HEK293 (cell line): Measurements from ENCODE around the gene PACRG.

ENCODE experiments used
- CTCF ChIA-PET: fragments of 350-600 bp; formaldehyde crosslinking; extraction: SDS; loops from one replicate; lab custom pipeline; 2021; ENCODE audit warnings: antibody characterized with exemption; lab: Yijun Ruan, JAX
- POLR2A ChIA-PET: fragments of 300-600 bp; formaldehyde crosslinking; extraction: SDS; loops from one replicate; lab custom pipeline; 2020; ENCODE audit warnings: antibody characterized with exemption, inconsistent platforms; lab: Yijun Ruan, JAX
- H3K27ac ChIP-seq: fragments of 200-500 bp; sonication (Bioruptor generic); 2 replicates; pipeline ENCODE4 v1.5.1; 2014; ENCODE audit warnings: low read depth, low read length, control low read depth, inconsistent platforms; ENCODE audit errors: extremely low read depth
- H3K36me3 ChIP-seq, 2 experiments: fragments of 200-500 bp in 1 of 2; sonication (Bioruptor generic) in 1 of 2; 1 replicate in 1 of 2; 2 replicates in 1 of 2; pipeline ENCODE4 v1.5.1; 2014 to 2017; ENCODE audit warnings: inconsistent platforms in 2 of 2, low read length in 2 of 2; ENCODE audit not compliant: control insufficient read depth in 2 of 2, insufficient read depth in 1 of 2
- H3K4me1 ChIP-seq: fragments of 200-500 bp; sonication (Bioruptor generic); 2 replicates; pipeline ENCODE4 v1.5.1; 2014; ENCODE audit warnings: mild to moderate bottlenecking, low read length, inconsistent platforms; ENCODE audit not compliant: control insufficient read depth, insufficient read depth
- H3K4me3 ChIP-seq: 2 replicates; pipeline ENCODE4 v1.5.1; 2011; ENCODE audit warnings: low read depth, mild to moderate bottlenecking, control low read depth, low read length, moderate library complexity
- H3K9me3 ChIP-seq: fragments of 200-500 bp; sonication (Bioruptor generic); 2 replicates; pipeline ENCODE4 v1.5.1; 2014; ENCODE audit warnings: low read depth, low read length, inconsistent platforms; ENCODE audit not compliant: control insufficient read depth, insufficient read depth
- GLI2 ChIP-seq: fragments of 450-650 bp; formaldehyde crosslinking; IDR thresholded peaks from 2 replicates; pipeline ENCODE4; 2017; ENCODE audit warnings: missing biosample characterization, missing genetic modification characterization, low read depth, borderline replicate concordance
- PRDM10 ChIP-seq: fragments of 450-650 bp; formaldehyde crosslinking; IDR thresholded peaks from 2 replicates; pipeline ENCODE4 v1.5.1; 2016; ENCODE audit warnings: missing biosample characterization, missing genetic modification characterization
- REPIN1 ChIP-seq: fragments of 450-650 bp; formaldehyde crosslinking; IDR thresholded peaks from 2 replicates; pipeline ENCODE4 v1.5.1; 2017; ENCODE audit warnings: missing biosample characterization, missing genetic modification characterization, low read depth
- SALL2 ChIP-seq: fragments of 450-650 bp; formaldehyde crosslinking; IDR thresholded peaks from 2 replicates; pipeline ENCODE4 v1.5.0; 2017; ENCODE audit warnings: missing biosample characterization, mild to moderate bottlenecking, missing genetic modification characterization, borderline replicate concordance
- SCRT2 ChIP-seq: fragments of 450-650 bp; formaldehyde crosslinking; IDR thresholded peaks from 2 replicates; pipeline ENCODE4 v1.5.1; 2016; ENCODE audit warnings: missing biosample characterization, missing genetic modification characterization
- YY1 ChIP-seq: fragments of 450-650 bp; formaldehyde crosslinking; IDR thresholded peaks from 2 replicates; pipeline ENCODE4 v1.5.1; 2018; ENCODE audit warnings: missing biosample characterization, missing genetic modification characterization
- ZBTB1 ChIP-seq: fragments of 450-650 bp; formaldehyde crosslinking; IDR thresholded peaks from 2 replicates; pipeline ENCODE4 v1.5.1; 2016; ENCODE audit warnings: missing biosample characterization, missing genetic modification characterization
- ZBTB26 ChIP-seq: fragments of 450-650 bp; formaldehyde crosslinking; optimal IDR thresholded peaks from 2 replicates; pipeline ENCODE3; 2016; ENCODE audit warnings: missing biosample characterization, mild to moderate bottlenecking, missing genetic modification characterization
- ZBTB48 ChIP-seq: fragments of 450-650 bp; formaldehyde crosslinking; IDR thresholded peaks from 2 replicates; pipeline ENCODE4 v1.5.1; 2016; ENCODE audit warnings: missing biosample characterization, missing genetic modification characterization
- ZNF132 ChIP-seq: fragments of 450-650 bp; formaldehyde crosslinking; IDR thresholded peaks from 2 replicates; pipeline ENCODE4 v1.5.1; 2017; ENCODE audit warnings: missing biosample characterization, missing genetic modification characterization, borderline replicate concordance
- ZNF221 ChIP-seq: fragments of 450-650 bp; formaldehyde crosslinking; IDR thresholded peaks from 2 replicates; pipeline ENCODE4 v1.5.1; 2017; ENCODE audit warnings: missing biosample characterization, missing genetic modification characterization, borderline replicate concordance
- ZNF266 ChIP-seq: fragments of 450-650 bp; formaldehyde crosslinking; IDR thresholded peaks from 2 replicates; pipeline ENCODE4 v1.5.1; 2016; ENCODE audit warnings: missing biosample characterization, missing genetic modification characterization, low read depth
- ZNF324 ChIP-seq: fragments of 450-650 bp; formaldehyde crosslinking; IDR thresholded peaks from 2 replicates; pipeline ENCODE4 v1.5.1; 2016; ENCODE audit warnings: missing biosample characterization, missing genetic modification characterization
- ZNF335 ChIP-seq: fragments of 450-650 bp; formaldehyde crosslinking; conservative IDR thresholded peaks from 2 replicates; pipeline ENCODE4 v1.5.1; 2016; ENCODE audit warnings: missing biosample characterization, missing genetic modification characterization
- ZNF629 ChIP-seq: fragments of 450-650 bp; formaldehyde crosslinking; IDR thresholded peaks from 2 replicates; pipeline ENCODE4 v1.5.1; 2017; ENCODE audit warnings: missing biosample characterization, missing genetic modification characterization
- ZNF768 ChIP-seq: fragments of 450-650 bp; formaldehyde crosslinking; IDR thresholded peaks from 2 replicates; pipeline ENCODE4 v1.5.1; 2018; ENCODE audit warnings: missing biosample characterization, mild to moderate bottlenecking, missing genetic modification characterization
- ZNF785 ChIP-seq: fragments of 450-650 bp; formaldehyde crosslinking; IDR thresholded peaks from 2 replicates; pipeline ENCODE4 v1.5.1; 2016; ENCODE audit warnings: missing biosample characterization, missing genetic modification characterization
- TF ChIP-seq, protein P1 (sequence below): fragments of 450-650 bp; formaldehyde crosslinking; IDR thresholded peaks from 2 replicates; pipeline ENCODE4 v1.5.1; 2016; ENCODE audit warnings: missing biosample characterization, missing genetic modification characterization
- TF ChIP-seq, protein P2 (sequence below): fragments of 450-650 bp; formaldehyde crosslinking; IDR thresholded peaks from 2 replicates; pipeline ENCODE4 v1.5.0; 2017; ENCODE audit warnings: missing biosample characterization, missing genetic modification characterization, borderline replicate concordance
- TF ChIP-seq, protein P3 (sequence below): IDR thresholded peaks from 2 replicates; pipeline ENCODE4 v1.6.1; 2011; ENCODE audit warnings: mild to moderate bottlenecking, low read depth, low read length, borderline replicate concordance

Gene PACRG

DNA sequence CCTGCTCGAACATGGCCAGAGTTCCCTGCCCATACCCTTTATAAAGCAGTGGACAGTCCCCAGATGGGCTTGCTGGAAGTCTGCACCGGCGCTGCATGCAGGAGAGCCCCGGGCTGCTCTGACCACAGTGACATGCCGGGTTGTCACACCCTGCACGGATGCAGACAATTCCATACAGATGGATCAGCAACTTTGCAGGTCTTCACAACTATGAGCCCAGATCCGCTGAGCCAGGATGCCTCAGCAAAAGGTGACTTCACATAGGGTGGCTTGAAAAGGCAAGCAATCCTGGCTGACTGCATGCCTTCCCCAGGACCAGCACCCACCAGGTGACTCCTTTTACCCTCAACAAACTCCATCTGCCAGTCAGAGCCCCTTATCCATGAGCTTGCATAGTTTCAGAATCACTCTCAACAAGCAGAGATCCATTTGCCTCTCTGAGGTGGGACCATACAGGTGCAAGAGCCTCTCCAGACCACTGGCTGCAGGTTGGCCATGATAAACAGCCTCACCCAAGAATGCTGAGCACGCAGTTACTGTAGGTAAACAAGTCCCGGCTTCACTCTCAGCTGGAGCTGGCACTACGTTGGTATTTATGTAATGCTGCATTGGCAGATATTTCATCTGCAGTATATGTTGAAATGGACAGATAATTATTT lies 503.7 kb downstream of the PACRG start:
- H3K4me1 ChIP-seq: no peaks in the 10 kb centered on the region
- CTCF ChIA-PET: interaction anchor here (0.6 kb wide), 1 partner anchor 466 kb away, joined by 3 read pairs; no protein-coding TSS in a partner anchor

GRCh38 chr6:163232015-163232523 lies 504.3 kb downstream of the PACRG start:
- H3K9me3 ChIP-seq: no peaks in the 10 kb centered on the region
- no peak overlapping the region for H3K27ac ChIP-seq
- ChIA-PET POLR2A (no interaction called here), CTCF (interaction anchor here (0.6 kb wide), 1 partner anchor 467 kb away, joined by 3 read pairs; no protein-coding TSS in a partner anchor)
- no peak overlapping the region for H3K4me3 ChIP-seq
- no peaks in the 10 kb centered on the region for H3K4me1 ChIP-seq
- H3K36me3 ChIP-seq: no peaks in the 10 kb centered on the region
- no peak for TF ChIP-seq ZNF221 (tag by site-specific recombination)
- no peak for TF ChIP-seq ZNF132 (tag by site-specific recombination)
- TF ChIP-seq YY1 (tag by site-specific recombination): no peak
- TF ChIP-seq REPIN1 (tag by site-specific recombination): no peak
- no peak for TF ChIP-seq ZNF768 (tag by site-specific recombination)
- TF ChIP-seq ZBTB1: no peak
- TF ChIP-seq ZBTB48 (tag by site-specific recombination): no peak
- TF ChIP-seq ZNF785 (tag by site-specific recombination): no peak
- TF ChIP-seq, protein P1, sequence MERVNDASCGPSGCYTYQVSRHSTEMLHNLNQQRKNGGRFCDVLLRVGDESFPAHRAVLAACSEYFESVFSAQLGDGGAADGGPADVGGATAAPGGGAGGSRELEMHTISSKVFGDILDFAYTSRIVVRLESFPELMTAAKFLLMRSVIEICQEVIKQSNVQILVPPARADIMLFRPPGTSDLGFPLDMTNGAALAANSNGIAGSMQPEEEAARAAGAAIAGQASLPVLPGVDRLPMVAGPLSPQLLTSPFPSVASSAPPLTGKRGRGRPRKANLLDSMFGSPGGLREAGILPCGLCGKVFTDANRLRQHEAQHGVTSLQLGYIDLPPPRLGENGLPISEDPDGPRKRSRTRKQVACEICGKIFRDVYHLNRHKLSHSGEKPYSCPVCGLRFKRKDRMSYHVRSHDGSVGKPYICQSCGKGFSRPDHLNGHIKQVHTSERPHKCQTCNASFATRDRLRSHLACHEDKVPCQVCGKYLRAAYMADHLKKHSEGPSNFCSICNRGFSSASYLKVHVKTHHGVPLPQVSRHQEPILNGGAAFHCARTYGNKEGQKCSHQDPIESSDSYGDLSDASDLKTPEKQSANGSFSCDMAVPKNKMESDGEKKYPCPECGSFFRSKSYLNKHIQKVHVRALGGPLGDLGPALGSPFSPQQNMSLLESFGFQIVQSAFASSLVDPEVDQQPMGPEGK: no peak
- TF ChIP-seq ZNF335 (tag by site-specific recombination): no peak

More for the DNA sequence above, 503.7 kb downstream of the PACRG start:
- Histone ChIP-seq H3K36me3 (no peaks in the 10 kb centered on the region), H3K9me3 (no peaks in the 10 kb centered on the region)
- POLR2A ChIA-PET: no interaction called here
- TF ChIP-seq PRDM10 (tag by site-specific recombination) (no peak), ZNF768 (tag by site-specific recombination) (no peak), GLI2 (no peak), ZNF266 (no peak), ZNF629 (tag by site-specific recombination) (no peak), SCRT2 (tag by site-specific recombination) (no peak), ZBTB26 (tag by site-specific recombination) (no peak), SALL2 (no peak), ZNF324 (tag by site-specific recombination) (no peak)
- TF ChIP-seq, protein P2, sequence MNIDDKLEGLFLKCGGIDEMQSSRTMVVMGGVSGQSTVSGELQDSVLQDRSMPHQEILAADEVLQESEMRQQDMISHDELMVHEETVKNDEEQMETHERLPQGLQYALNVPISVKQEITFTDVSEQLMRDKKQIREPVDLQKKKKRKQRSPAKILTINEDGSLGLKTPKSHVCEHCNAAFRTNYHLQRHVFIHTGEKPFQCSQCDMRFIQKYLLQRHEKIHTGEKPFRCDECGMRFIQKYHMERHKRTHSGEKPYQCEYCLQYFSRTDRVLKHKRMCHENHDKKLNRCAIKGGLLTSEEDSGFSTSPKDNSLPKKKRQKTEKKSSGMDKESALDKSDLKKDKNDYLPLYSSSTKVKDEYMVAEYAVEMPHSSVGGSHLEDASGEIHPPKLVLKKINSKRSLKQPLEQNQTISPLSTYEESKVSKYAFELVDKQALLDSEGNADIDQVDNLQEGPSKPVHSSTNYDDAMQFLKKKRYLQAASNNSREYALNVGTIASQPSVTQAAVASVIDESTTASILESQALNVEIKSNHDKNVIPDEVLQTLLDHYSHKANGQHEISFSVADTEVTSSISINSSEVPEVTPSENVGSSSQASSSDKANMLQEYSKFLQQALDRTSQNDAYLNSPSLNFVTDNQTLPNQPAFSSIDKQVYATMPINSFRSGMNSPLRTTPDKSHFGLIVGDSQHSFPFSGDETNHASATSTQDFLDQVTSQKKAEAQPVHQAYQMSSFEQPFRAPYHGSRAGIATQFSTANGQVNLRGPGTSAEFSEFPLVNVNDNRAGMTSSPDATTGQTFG (tag by site-specific recombination): no peak
- TF ChIP-seq, protein P3, sequence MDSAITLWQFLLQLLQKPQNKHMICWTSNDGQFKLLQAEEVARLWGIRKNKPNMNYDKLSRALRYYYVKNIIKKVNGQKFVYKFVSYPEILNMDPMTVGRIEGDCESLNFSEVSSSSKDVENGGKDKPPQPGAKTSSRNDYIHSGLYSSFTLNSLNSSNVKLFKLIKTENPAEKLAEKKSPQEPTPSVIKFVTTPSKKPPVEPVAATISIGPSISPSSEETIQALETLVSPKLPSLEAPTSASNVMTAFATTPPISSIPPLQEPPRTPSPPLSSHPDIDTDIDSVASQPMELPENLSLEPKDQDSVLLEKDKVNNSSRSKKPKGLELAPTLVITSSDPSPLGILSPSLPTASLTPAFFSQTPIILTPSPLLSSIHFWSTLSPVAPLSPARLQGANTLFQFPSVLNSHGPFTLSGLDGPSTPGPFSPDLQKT: no peak
- TF ChIP-seq, all 188 proteins: peak for 0
- H3K4me3 ChIP-seq: no peak overlapping the region
- H3K27ac ChIP-seq: no peak overlapping the region
